ENCODE data around the gene IL17REL.

The IL17REL gene

DNA sequence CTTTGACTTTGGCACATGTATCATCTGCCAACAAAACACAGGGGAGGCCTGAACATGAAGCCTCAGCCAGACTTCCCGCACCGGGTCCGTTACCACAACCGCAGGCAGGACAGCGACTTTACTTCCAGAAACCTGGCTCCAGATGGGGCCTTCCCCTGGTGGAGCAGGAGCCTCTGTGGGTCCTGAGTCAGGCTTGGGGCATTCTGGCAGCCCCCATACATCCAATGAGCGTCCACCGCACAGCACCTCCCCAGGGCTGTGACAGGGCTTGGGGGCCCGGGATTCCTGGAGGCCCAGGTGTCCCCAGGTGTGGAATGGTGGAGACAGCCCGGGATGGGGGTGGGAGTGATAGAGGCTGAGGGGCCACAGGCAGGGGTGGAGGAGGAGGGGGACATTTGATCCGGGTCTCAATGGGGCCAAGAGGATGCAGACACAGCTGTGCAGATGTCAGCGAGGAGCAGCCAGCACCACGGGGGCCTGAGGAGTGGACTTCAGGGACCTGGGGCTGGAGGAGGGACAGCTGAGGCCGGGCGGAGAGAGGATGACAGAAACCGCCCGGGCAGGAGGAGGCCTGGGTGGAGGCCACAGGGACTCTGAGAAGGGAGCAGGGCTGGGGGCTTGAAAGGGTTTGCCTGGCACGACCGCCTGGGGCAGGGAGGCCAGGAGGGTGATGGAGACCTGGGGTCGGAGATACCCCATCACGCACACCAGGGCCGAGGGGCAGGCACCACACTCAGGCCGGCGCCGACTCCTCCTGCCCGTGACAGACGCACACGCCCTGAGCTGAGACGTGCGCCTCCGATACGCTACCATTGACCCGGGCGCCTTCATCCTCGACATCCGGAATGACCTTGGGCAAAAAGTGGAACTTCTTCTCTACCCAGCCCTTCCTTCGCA is 37.0 kb upstream of the IL17REL start:
- no peaks in the 10 kb centered on the region for H3K4me1 ChIP-seq
- no peaks in the 10 kb centered on the region for H3K27me3 ChIP-seq (ENCODE audit: low read depth)
- H3K9me3 ChIP-seq, result peaks cover 3% of the 10 kb centered on the region; the same call in 1 of the 2 replicates
- H3K36me3 ChIP-seq (replicated peaks), result no peaks in the 10 kb centered on the region
- in situ Hi-C loops (cut with MboI; ENCODE audit: low sequenced_read_pairs), result no loop called here
- DNase-seq (ENCODE audit: low spot score in 2 of 2), result no peak
- no peak overlapping the region for H3K4me3 ChIP-seq

GRCh38 chr22:50048836-50049235 is 36.3 kb upstream of the IL17REL start:
- H3K27me3 ChIP-seq (ENCODE audit: low read depth), result no peaks in the 10 kb centered on the region; the same call in 1 of the 2 replicates
- no peaks in the 10 kb centered on the region for H3K4me1 ChIP-seq
- peaks cover 3% of the 10 kb centered on the region; the same call in 1 of the 2 replicates for H3K9me3 ChIP-seq
- in situ Hi-C loops (cut with MboI; ENCODE audit: low sequenced_read_pairs), result no loop called here
- no peaks in the 10 kb centered on the region for H3K36me3 ChIP-seq (replicated peaks)
- no peak overlapping the region for H3K4me3 ChIP-seq
- DNase-seq (ENCODE audit: low spot score in 2 of 2), result no peak

- no peak for DNase-seq (ENCODE audit: low spot score in 2 of 2)
- H3K36me3 ChIP-seq (replicated peaks), result no peaks in the 10 kb centered on the region
- in situ Hi-C loops (cut with MboI; ENCODE audit: low sequenced_read_pairs), result no loop called here
- no peak overlapping the region for H3K4me3 ChIP-seq
- H3K27me3 ChIP-seq (ENCODE audit: low read depth), result peaks cover 3% of the 10 kb centered on the region; the same call in 1 of the 2 replicates
- H3K4me1 ChIP-seq, result no peaks in the 10 kb centered on the region
- peaks cover 3% of the 10 kb centered on the region; the same call in 1 of the 2 replicates for H3K9me3 ChIP-seq
Measured at GRCh38 chr22:50048061-50048765, 35.6 kb upstream of the IL17REL start.

- Histone ChIP-seq H3K4me3 (no peak overlapping the region), H3K36me3 (replicated peaks) (no peaks in the 10 kb centered on the region), H3K9me3 (peaks cover 3% of the 10 kb centered on the region; the same call in 1 of the 2 replicates), H3K4me1 (no peaks in the 10 kb centered on the region), H3K27me3 (ENCODE audit: low read depth) (peaks cover 3% of the 10 kb centered on the region; the same call in 1 of the 2 replicates)
- in situ Hi-C loops (cut with MboI; ENCODE audit: low sequenced_read_pairs), result no loop called here
- DNase-seq (ENCODE audit: low spot score in 2 of 2), result no peak
Measured at GRCh38 chr22:50047346-50047745, 34.8 kb upstream of the IL17REL start.

- DNase-seq (ENCODE audit: low spot score in 2 of 2), result no peak
- no peaks in the 10 kb centered on the region for H3K4me1 ChIP-seq
- in situ Hi-C loops (cut with MboI; ENCODE audit: low sequenced_read_pairs), result no loop called here
- peaks cover 3% of the 10 kb centered on the region; the same call in 1 of the 2 replicates for H3K27me3 ChIP-seq (ENCODE audit: low read depth)
- no peaks in the 10 kb centered on the region for H3K36me3 ChIP-seq (replicated peaks)
- no peak overlapping the region for H3K4me3 ChIP-seq
- 0 out of 2 replicates have a peak, but pooled peaks cover 2% of the 10 kb centered on the region for H3K9me3 ChIP-seq
Measured at GRCh38 chr22:50046481-50047245, 34.1 kb upstream of the IL17REL start.

- Histone ChIP-seq H3K4me3 (no peak overlapping the region), H3K4me1 (no peaks in the 10 kb centered on the region), H3K27me3 (ENCODE audit: low read depth) (peaks cover 3% of the 10 kb centered on the region; the same call in 1 of the 2 replicates), H3K36me3 (replicated peaks) (no peaks in the 10 kb centered on the region), H3K9me3 (0 out of 2 replicates have a peak, but pooled peaks cover 2% of the 10 kb centered on the region)
- in situ Hi-C loops (cut with MboI; ENCODE audit: low sequenced_read_pairs), result no loop called here
- DNase-seq (ENCODE audit: low spot score in 2 of 2), result no peak
Measured at GRCh38 chr22:50046019-50046415, 33.5 kb upstream of the IL17REL start.

- in situ Hi-C loops (cut with MboI; ENCODE audit: low sequenced_read_pairs), result no loop called here
- no peak overlapping the region for H3K4me3 ChIP-seq
Measured at GRCh38 chr22:50045211-50046018, 32.9 kb upstream of the IL17REL start.

GRCh38 chr22:50044485-50045118 is 32.0 kb upstream of the IL17REL start:
- Histone ChIP-seq H3K4me3 (no peak overlapping the region), H3K9me3 (0 out of 2 replicates have a peak, but pooled peaks cover 2% of the 10 kb centered on the region), H3K27me3 (ENCODE audit: low read depth) (peaks cover 3% of the 10 kb centered on the region; the same call in 1 of the 2 replicates), H3K36me3 (replicated peaks) (no peaks in the 10 kb centered on the region), H3K4me1 (no peaks in the 10 kb centered on the region)
- in situ Hi-C loops (cut with MboI; ENCODE audit: low sequenced_read_pairs), result no loop called here
- no peak for DNase-seq (ENCODE audit: low spot score in 2 of 2)

More at GRCh38 chr22:50045211-50046018, 32.9 kb upstream of the IL17REL start:
- H3K9me3 ChIP-seq, result 0 out of 2 replicates have a peak, but pooled peaks cover 2% of the 10 kb centered on the region
- no peaks in the 10 kb centered on the region for H3K36me3 ChIP-seq (replicated peaks)
- DNase-seq (ENCODE audit: low spot score in 2 of 2), result no peak
- H3K27me3 ChIP-seq (ENCODE audit: low read depth), result peaks cover 3% of the 10 kb centered on the region; the same call in 1 of the 2 replicates
- H3K4me1 ChIP-seq, result no peaks in the 10 kb centered on the region

DNA sequence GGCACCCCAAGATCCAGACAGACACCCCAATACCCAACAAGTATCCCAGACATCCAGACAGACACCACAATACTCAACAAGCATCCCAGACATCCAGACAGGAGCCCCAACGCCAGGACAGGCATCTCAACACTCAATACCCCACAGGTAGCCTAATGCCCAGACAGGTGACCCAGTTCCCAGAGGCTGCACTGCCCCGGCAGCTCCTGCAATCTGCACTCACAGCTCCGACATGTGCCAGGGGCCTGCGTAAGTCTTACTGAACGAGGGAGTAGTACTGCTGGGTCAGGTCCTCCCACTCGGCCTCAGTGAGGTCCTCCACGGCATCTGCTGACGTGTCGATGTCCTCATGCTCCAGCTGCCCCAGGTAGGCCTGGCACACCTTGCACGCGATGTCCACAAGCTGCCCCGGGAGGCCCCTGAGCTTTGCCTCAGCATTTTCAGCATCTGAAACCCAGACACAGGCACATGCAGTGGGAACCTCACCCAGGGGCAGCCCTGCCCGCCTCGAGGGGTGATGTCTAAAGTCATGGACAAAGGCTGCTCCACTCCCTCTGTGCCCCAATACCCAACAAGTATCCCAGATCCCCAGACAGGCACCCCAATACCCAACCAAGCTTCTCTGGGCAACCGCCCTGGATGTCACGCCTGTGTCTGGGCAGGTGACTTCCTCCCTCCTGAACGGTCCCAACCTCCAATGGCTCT is 28.9 kb upstream of the IL17REL start:
- H3K4me1 ChIP-seq, result no peaks in the 10 kb centered on the region
- in situ Hi-C loops (cut with MboI; ENCODE audit: low sequenced_read_pairs), result no loop called here
- H3K27me3 ChIP-seq (ENCODE audit: low read depth), result peaks cover 3% of the 10 kb centered on the region; the same call in 1 of the 2 replicates
- no peaks in the 10 kb centered on the region for H3K36me3 ChIP-seq (replicated peaks)
- H3K4me3 ChIP-seq, result no peak overlapping the region
- H3K9me3 ChIP-seq, result 0 out of 2 replicates have a peak, but pooled peaks cover 2% of the 10 kb centered on the region
- no peak for DNase-seq (ENCODE audit: low spot score in 2 of 2)

- 0 out of 2 replicates have a peak, but pooled peaks cover 2% of the 10 kb centered on the region for H3K9me3 ChIP-seq
- no peak for DNase-seq (ENCODE audit: low spot score in 2 of 2)
- in situ Hi-C loops (cut with MboI; ENCODE audit: low sequenced_read_pairs), result no loop called here
- no peaks in the 10 kb centered on the region for H3K36me3 ChIP-seq (replicated peaks)
- H3K4me1 ChIP-seq, result no peaks in the 10 kb centered on the region
- no peak overlapping the region for H3K4me3 ChIP-seq
- peaks cover 3% of the 10 kb centered on the region; the same call in 1 of the 2 replicates for H3K27me3 ChIP-seq (ENCODE audit: low read depth)
Measured at GRCh38 chr22:50040717-50041116, 28.2 kb upstream of the IL17REL start.

GRCh38 chr22:50039669-50040443 is 27.3 kb upstream of the IL17REL start:
- H3K4me3 ChIP-seq, result no peak overlapping the region
- H3K9me3 ChIP-seq, result 0 out of 2 replicates have a peak, but pooled peaks cover 2% of the 10 kb centered on the region
- H3K27me3 ChIP-seq (ENCODE audit: low read depth), result peaks cover 3% of the 10 kb centered on the region; the same call in 1 of the 2 replicates
- no peak for DNase-seq (ENCODE audit: low spot score in 2 of 2)
- H3K4me1 ChIP-seq, result no peaks in the 10 kb centered on the region
- in situ Hi-C loops (cut with MboI; ENCODE audit: low sequenced_read_pairs), result loop anchor here (10.0 kb wide), 1 partner anchor 275 kb away; no protein-coding TSS in a partner anchor
- no peaks in the 10 kb centered on the region for H3K36me3 ChIP-seq (replicated peaks)

Measured in HAP-1 (cell line).